CD4-positive, alpha-beta T cell treated with Interleukin-4 for 1 hour (primary cell): ENCODE measurements around the gene TLE2.
A peak's percentile ranks its signal among the peaks of the same experiment; 100 is the strongest.
"Not testable (repeated sequence)": the region's sequence is repeated elsewhere in the genome, so short reads cannot be mapped to it uniquely, and the experiment has no call there.

ENCODE experiments used
- DNase-seq, 2 donors: peaks; one replicate each; pipeline ENCODE4 v3.0.0-alpha.2; 2020 to 2022

The TLE2 gene

GRCh38 chr19:3055741-3056416 is 26.8 kb upstream of the TLE2 start:
- no peak for DNase-seq

GRCh38 chr19:3054972-3055740 is 26.1 kb upstream of the TLE2 start:
- no peak for DNase-seq

GRCh38 chr19:3054265-3054971 is 25.3 kb upstream of the TLE2 start:
- DNase-seq = no peak

GRCh38 chr19:3053780-3054179 is 24.7 kb upstream of the TLE2 start:
- no peak for DNase-seq

- no peak for DNase-seq
These were observed 24.1 kb upstream of the TLE2 start for GRCh38 chr19:3053218-3053621.

GRCh38 chr19:3050016-3050415 is 20.9 kb upstream of the TLE2 start:
- not testable (repeated sequence) for DNase-seq

- no peak for DNase-seq
These were observed 20.0 kb upstream of the TLE2 start for GRCh38 chr19:3049089-3049488.

GRCh38 chr19:3048190-3048533 is 19.1 kb upstream of the TLE2 start:
- no peak for DNase-seq

GRCh38 chr19:3047496-3048189 is 18.6 kb upstream of the TLE2 start:
- peak; percentile 69 to 74 for DNase-seq

GRCh38 chr19:3046698-3047495 is 17.8 kb upstream of the TLE2 start:
- peak in 1 of 2 donors; percentile 47 for DNase-seq

- no peak for DNase-seq
These were observed 17.0 kb upstream of the TLE2 start for GRCh38 chr19:3045885-3046697.

- DNase-seq = no peak
These were observed 16.1 kb upstream of the TLE2 start for GRCh38 chr19:3045191-3045590.

GRCh38 chr19:3042621-3043267 is 13.7 kb upstream of the TLE2 start:
- DNase-seq = no peak

- no peak for DNase-seq
These were observed 12.9 kb upstream of the TLE2 start for GRCh38 chr19:3041761-3042620.

- no peak for DNase-seq
These were observed 12.2 kb upstream of the TLE2 start for GRCh38 chr19:3041327-3041726.

GRCh38 chr19:3039641-3040077 is 10.6 kb upstream of the TLE2 start:
- no peak for DNase-seq

- no peak for DNase-seq
These were observed 10.0 kb upstream of the TLE2 start for GRCh38 chr19:3039125-3039524.

GRCh38 chr19:3038214-3038613 is 9.1 kb upstream of the TLE2 start:
- DNase-seq = no peak

GRCh38 chr19:3036977-3037544 is 8.0 kb upstream of the TLE2 start:
- not testable (repeated sequence) for DNase-seq
